CD14-positive monocyte (primary cell): ENCODE measurements around the gene MAPK4. TPM values are rescaled to one million over a fixed set of nuclear protein-coding genes. Genes with fewer than 3 reads are reported as not detected.

Experiments
- DNase-seq, 3 donors: peaks; one replicate each; pipeline ENCODE4 v3.0.0-alpha.2; 2011 to 2022
- H2AFZ ChIP-seq: 2 replicates; pipeline ENCODE4 v1.6.0; 2012; ENCODE audit warnings: mild to moderate bottlenecking, low read depth, low read length, inconsistent platforms; ENCODE audit not compliant: insufficient read depth, poor library complexity, severe bottlenecking
- H3K27ac ChIP-seq, 2 donors: 1 replicate in 1 of 2; 2 replicates in 1 of 2; pipeline ENCODE4 v1.5.1; 2012 to 2013; ENCODE audit warnings: low read length in 2 of 2, control low read depth in 1 of 2, inconsistent platforms in 1 of 2, low read depth in 1 of 2, mild to moderate bottlenecking in 1 of 2
- H3K27me3 ChIP-seq, 2 donors: one replicate each; pipeline versions ENCODE4 v1.6.0 to v1.6.1; 2011 to 2013; ENCODE audit warnings: low read length in 2 of 2; ENCODE audit not compliant: control insufficient read depth in 2 of 2, insufficient read depth in 2 of 2
- H3K36me3 ChIP-seq, 2 donors: replicated peaks in 1 of 2; 1 replicate in 1 of 2; 2 replicates in 1 of 2; pipeline versions ENCODE4 v1.5.1 to v1.6.1; 2012 to 2013; ENCODE audit warnings: low read length in 2 of 2, control low read depth in 1 of 2, inconsistent platforms in 1 of 2, mild to moderate bottlenecking in 1 of 2; ENCODE audit not compliant: insufficient read depth in 2 of 2, control insufficient read depth in 1 of 2
- H3K4me1 ChIP-seq, 2 donors: 1 replicate in 1 of 2; 2 replicates in 1 of 2; pipeline versions ENCODE4 v1.5.1 to v1.6.1; 2012 to 2013; ENCODE audit warnings: low read length in 2 of 2, control low read depth in 1 of 2, inconsistent platforms in 1 of 2, mild to moderate bottlenecking in 1 of 2, moderate library complexity in 1 of 2; ENCODE audit not compliant: insufficient read depth in 2 of 2, control insufficient read depth in 1 of 2
- H3K4me2 ChIP-seq: replicated peaks from 2 replicates; pipeline ENCODE3; 2012; ENCODE audit warnings: low read length, moderate library complexity, mild to moderate bottlenecking; ENCODE audit not compliant: poor library complexity, severe bottlenecking; ENCODE audit errors: extremely low read depth
- H3K4me3 ChIP-seq, 3 experiments: fragments of 200-600 bp in 1 of 3; sonication (generic) in 1 of 3; replicated peaks in 1 of 3; 1 replicate in 2 of 3; 2 replicates in 1 of 3; pipeline ENCODE4 v1.5.1; 2011 to 2013; ENCODE audit warnings: low read length in 3 of 3, mild to moderate bottlenecking in 3 of 3, control low read depth in 2 of 3, low read depth in 2 of 3, inconsistent platforms in 1 of 3, moderate library complexity in 1 of 3
- H3K79me2 ChIP-seq: 2 replicates; pipeline ENCODE4 v1.6.0; 2012; ENCODE audit warnings: mild to moderate bottlenecking, control low read depth, inconsistent platforms, low read length, moderate library complexity; ENCODE audit not compliant: insufficient read depth
- H3K9ac ChIP-seq: 2 replicates; pipeline ENCODE4 v1.6.0; 2017; ENCODE audit warnings: low read length, mild to moderate bottlenecking; ENCODE audit not compliant: insufficient read depth, poor library complexity, severe bottlenecking
- H3K9me3 ChIP-seq, 2 donors: replicated peaks in 1 of 2; 1 replicate in 1 of 2; 2 replicates in 1 of 2; pipeline versions ENCODE4 v1.5.1 to v1.6.1; 2012 to 2013; ENCODE audit warnings: low read length in 2 of 2, control low read depth in 1 of 2; ENCODE audit not compliant: control insufficient read depth in 1 of 2, insufficient read depth in 1 of 2
- H4K20me1 ChIP-seq: 2 replicates; pipeline ENCODE4 v1.6.0; 2012; ENCODE audit warnings: mild to moderate bottlenecking, low read length, control low read depth, moderate library complexity; ENCODE audit not compliant: insufficient read depth
- H3K27ac Mint-ChIP-seq, 7 donors: one replicate each; pipeline ENCODE4 v1.8.0; 2020; ENCODE audit warnings: mild to moderate bottlenecking in 7 of 7, mixed read lengths in 7 of 7, moderate library complexity in 6 of 7, inconsistent platforms in 2 of 7
- H3K27me3 Mint-ChIP-seq, 3 donors: one replicate each; pipeline ENCODE4 v1.8.0; 2021 to 2022; ENCODE audit warnings: low read depth in 3 of 3, mild to moderate bottlenecking in 3 of 3, mixed read lengths in 3 of 3, moderate library complexity in 3 of 3, inconsistent platforms in 1 of 3
- H3K36me3 Mint-ChIP-seq, 2 donors: one replicate each; pipeline ENCODE4 v1.8.0; 2020; ENCODE audit warnings: mixed read lengths in 2 of 2, inconsistent platforms in 1 of 2, mild to moderate bottlenecking in 1 of 2
- H3K4me1 Mint-ChIP-seq: one replicate; pipeline ENCODE4 v1.8.0; 2020; ENCODE audit warnings: mild to moderate bottlenecking, mixed read lengths
- H3K4me3 Mint-ChIP-seq, 2 donors: one replicate each; pipeline ENCODE4 v1.8.0; 2020; ENCODE audit warnings: mild to moderate bottlenecking in 2 of 2, mixed read lengths in 2 of 2, moderate library complexity in 1 of 2
- H3K9me3 Mint-ChIP-seq, 7 donors: one replicate each; pipeline ENCODE4 v1.8.0; 2020 to 2022; ENCODE audit warnings: mixed read lengths in 7 of 7, mild to moderate bottlenecking in 6 of 7, moderate library complexity in 6 of 7, inconsistent platforms in 2 of 7
- WGBS: methylation state at CpG from one replicate; pipeline ENCODE4 v1.1.5; 2013; ENCODE audit warnings: missing lambda C conversion rate; ENCODE audit not compliant: insufficient coverage; 5-methylcytosine and 5-hydroxymethylcytosine counted together
- intact Hi-C, 2 donors: fragments of 100-400 bp; cut with micrococcal nuclease; formaldehyde crosslinking; loops; one replicate each; pipeline versions ENCODE4 v1.15.0 to v1.15.1; 2023
- polyA plus RNA-seq, 3 donors: library from polyadenylated mRNA; depleted of rRNA in 1 of 3; unstranded in 2 of 3; stranded (reverse) in 1 of 3; fragments of 300-500 nt in 2 of 3; fragments of >200 nt in 1 of 3; fragmentation: Illumina TruSeq in 2 of 3; gene quantifications; 1 replicate in 2 of 3; 2 replicates in 1 of 3; pipeline ENCODE4 v1.2.3, GENCODE V29; 2012 to 2021
- TF ChIP-seq, protein P1 (sequence below): fragments of 200-600 bp; IDR thresholded peaks from one replicate; pipeline ENCODE4 v1.8.0; 2022; ENCODE audit warnings: antibody characterized with exemption, mild to moderate bottlenecking

Gene MAPK4
- polyA plus RNA-seq, 3 donors, result not detected

DNA sequence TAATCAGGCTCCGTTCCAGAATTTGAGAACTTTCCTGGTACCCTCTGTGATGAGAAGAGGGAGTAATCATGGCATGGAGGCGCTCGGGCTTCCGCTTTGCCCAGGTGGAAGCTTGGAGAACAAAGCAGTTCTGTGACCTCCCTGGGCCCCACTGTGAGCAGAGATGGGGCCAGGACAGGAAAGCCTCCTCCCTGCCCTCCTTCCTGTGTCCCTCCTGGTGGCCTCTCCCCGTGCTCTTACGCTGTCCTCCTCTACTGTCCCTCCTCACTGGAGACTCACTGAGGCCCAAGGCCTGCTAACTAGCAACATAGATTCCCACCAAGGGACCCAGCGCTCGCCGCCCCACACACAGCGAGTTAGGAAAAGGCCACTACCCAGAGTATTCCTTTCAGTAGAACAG, 119.8 kb downstream of the MAPK4 start:
- intact Hi-C loops, result no loop called here
- TF ChIP-seq, protein P1, sequence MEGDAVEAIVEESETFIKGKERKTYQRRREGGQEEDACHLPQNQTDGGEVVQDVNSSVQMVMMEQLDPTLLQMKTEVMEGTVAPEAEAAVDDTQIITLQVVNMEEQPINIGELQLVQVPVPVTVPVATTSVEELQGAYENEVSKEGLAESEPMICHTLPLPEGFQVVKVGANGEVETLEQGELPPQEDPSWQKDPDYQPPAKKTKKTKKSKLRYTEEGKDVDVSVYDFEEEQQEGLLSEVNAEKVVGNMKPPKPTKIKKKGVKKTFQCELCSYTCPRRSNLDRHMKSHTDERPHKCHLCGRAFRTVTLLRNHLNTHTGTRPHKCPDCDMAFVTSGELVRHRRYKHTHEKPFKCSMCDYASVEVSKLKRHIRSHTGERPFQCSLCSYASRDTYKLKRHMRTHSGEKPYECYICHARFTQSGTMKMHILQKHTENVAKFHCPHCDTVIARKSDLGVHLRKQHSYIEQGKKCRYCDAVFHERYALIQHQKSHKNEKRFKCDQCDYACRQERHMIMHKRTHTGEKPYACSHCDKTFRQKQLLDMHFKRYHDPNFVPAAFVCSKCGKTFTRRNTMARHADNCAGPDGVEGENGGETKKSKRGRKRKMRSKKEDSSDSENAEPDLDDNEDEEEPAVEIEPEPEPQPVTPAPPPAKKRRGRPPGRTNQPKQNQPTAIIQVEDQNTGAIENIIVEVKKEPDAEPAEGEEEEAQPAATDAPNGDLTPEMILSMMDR, result no peak
- Histone ChIP-seq H3K4me2 (no peak overlapping the region), H3K36me3 (no peaks in the 10 kb centered on the region), H3K4me3 (no peak overlapping the region), H3K9me3 (peaks cover 0 to 5% of the 10 kb centered on the region in 2 donors), H3K9ac (no peak overlapping the region), H3K27me3 (no peaks in the 10 kb centered on the region), H3K4me1 (no peaks in the 10 kb centered on the region), H2AFZ (no peak overlapping the region), H3K27ac (no peak overlapping the region), H4K20me1 (no peaks in the 10 kb centered on the region), H3K79me2 (no peaks in the 10 kb centered on the region)
- Mint-ChIP-seq H3K4me1 (no peaks in the 10 kb centered on the region), H3K4me3 (no peak overlapping the region), H3K27me3 (peaks cover 2 to 5% (median 4%) of the 10 kb centered on the region in 3 donors), H3K9me3 (peaks cover 0 to 7% (median 4%) of the 10 kb centered on the region in 7 donors), H3K36me3 (no peaks in the 10 kb centered on the region), H3K27ac (no peak overlapping the region)
- no peak for DNase-seq
- WGBS, result 94% methylated on average over 4 of the region's 10 CpGs

DNA sequence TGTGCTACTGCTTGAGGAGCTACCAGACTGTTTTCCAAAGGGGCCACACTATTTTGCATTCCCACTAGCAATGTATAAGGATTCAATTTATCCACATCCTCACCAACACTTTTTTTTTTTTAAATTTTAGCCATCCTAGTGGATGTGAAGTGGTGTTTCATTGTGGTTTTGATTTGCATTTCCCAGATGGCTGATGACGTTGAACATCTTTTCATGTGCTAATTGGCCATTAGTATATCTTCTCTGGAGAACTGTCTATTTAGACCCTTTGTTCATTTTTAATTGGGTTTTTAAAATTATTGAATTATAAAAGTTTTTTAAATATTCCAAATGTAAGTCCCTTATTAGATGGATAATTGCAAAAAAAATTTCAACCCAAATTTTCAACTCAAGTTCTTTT, 121.1 kb downstream of the MAPK4 start:
- Histone ChIP-seq H2AFZ (no peak overlapping the region), H4K20me1 (no peaks in the 10 kb centered on the region), H3K27ac (no peak overlapping the region), H3K4me2 (no peak overlapping the region), H3K4me3 (no peak overlapping the region), H3K4me1 (no peaks in the 10 kb centered on the region), H3K79me2 (no peaks in the 10 kb centered on the region), H3K27me3 (no peaks in the 10 kb centered on the region), H3K9ac (no peak overlapping the region), H3K9me3 (peaks cover 0 to 5% of the 10 kb centered on the region in 2 donors), H3K36me3 (no peaks in the 10 kb centered on the region)
- no peak overlapping the region for H3K4me3 Mint-ChIP-seq
- no peak for DNase-seq
- H3K27me3 Mint-ChIP-seq, result peaks cover 2 to 3% (median 2%) of the 10 kb centered on the region in 3 donors
- TF ChIP-seq, protein P1, result no peak
- intact Hi-C loops, result no loop called here
- WGBS, result 80% methylated on average over 1 of the region's 1 CpG
- H3K4me1 Mint-ChIP-seq, result no peaks in the 10 kb centered on the region
- H3K9me3 Mint-ChIP-seq, result peaks cover 0 to 7% (median 4%) of the 10 kb centered on the region in 7 donors
- no peaks in the 10 kb centered on the region for H3K36me3 Mint-ChIP-seq
- H3K27ac Mint-ChIP-seq, result no peak overlapping the region
